Left ventricle myocardium inferior (tissue), 1 donor: ENCODE results near the gene TRIO. TPM values are rescaled to one million over a fixed set of nuclear protein-coding genes. Genes with fewer than 3 reads are reported as not detected.

Experiments used
- DNase-seq: peaks from one replicate; pipeline ENCODE4 v3.0.0-alpha.2; 2020
- H3K27ac ChIP-seq: fragments of 200-600 bp; replicated peaks from 2 replicates; pipeline ENCODE4 v1.8.0; 2021
- H3K27me3 ChIP-seq: fragments of 200-600 bp; 2 replicates; pipeline ENCODE4 v1.8.0; 2021; ENCODE audit warnings: low read depth
- H3K36me3 ChIP-seq: fragments of 200-600 bp; 2 replicates; pipeline ENCODE4 v1.8.0; 2021
- H3K4me1 ChIP-seq: fragments of 200-600 bp; 2 replicates; pipeline ENCODE4 v1.8.0; 2021
- H3K4me3 ChIP-seq: fragments of 200-600 bp; 2 replicates; pipeline ENCODE4 v1.8.0; 2021; ENCODE audit warnings: mild to moderate bottlenecking, moderate library complexity
- H3K9me3 ChIP-seq: fragments of 200-600 bp; replicated peaks from 2 replicates; pipeline ENCODE4 v1.8.0; 2021
- intact Hi-C: fragments of 100-400 bp; cut with micrococcal nuclease; formaldehyde crosslinking; loops from one replicate; pipeline ENCODE4 v1.11.0; 2022
- total RNA-seq: library from RNA; stranded (reverse); fragmentation: NEBNext Ultra II Directional; extraction: Animal tissue kit (Norgen Biotek cat#: 25700); gene quantifications from one replicate; pipeline ENCODE4 v1.2.1, GENCODE V29; 2021
- TF ChIP-seq, protein P1 (sequence below): fragments of 200-600 bp; IDR thresholded peaks from 2 replicates; pipeline ENCODE4 v1.8.0; 2021; ENCODE audit warnings: antibody characterized with exemption, mild to moderate bottlenecking, borderline replicate concordance
- donor health status: DM: no; HTN: yes; CAD: no; lungs with severe emphysema.

TRIO gene
- total RNA-seq, 1 donor from 2014 or later: 52.8 TPM

- Histone ChIP-seq H3K27me3 (no peaks in the 10 kb centered on the region), H3K4me3 (no peak overlapping the region), H3K9me3 (no peaks in the 10 kb centered on the region), H3K36me3 (no peaks in the 10 kb centered on the region), H3K4me1 (peaks cover 84% of the 10 kb centered on the region), H3K27ac (no peak overlapping the region)
- intact Hi-C loops: no loop called here
- DNase-seq: no peak
- TF ChIP-seq, protein P1, sequence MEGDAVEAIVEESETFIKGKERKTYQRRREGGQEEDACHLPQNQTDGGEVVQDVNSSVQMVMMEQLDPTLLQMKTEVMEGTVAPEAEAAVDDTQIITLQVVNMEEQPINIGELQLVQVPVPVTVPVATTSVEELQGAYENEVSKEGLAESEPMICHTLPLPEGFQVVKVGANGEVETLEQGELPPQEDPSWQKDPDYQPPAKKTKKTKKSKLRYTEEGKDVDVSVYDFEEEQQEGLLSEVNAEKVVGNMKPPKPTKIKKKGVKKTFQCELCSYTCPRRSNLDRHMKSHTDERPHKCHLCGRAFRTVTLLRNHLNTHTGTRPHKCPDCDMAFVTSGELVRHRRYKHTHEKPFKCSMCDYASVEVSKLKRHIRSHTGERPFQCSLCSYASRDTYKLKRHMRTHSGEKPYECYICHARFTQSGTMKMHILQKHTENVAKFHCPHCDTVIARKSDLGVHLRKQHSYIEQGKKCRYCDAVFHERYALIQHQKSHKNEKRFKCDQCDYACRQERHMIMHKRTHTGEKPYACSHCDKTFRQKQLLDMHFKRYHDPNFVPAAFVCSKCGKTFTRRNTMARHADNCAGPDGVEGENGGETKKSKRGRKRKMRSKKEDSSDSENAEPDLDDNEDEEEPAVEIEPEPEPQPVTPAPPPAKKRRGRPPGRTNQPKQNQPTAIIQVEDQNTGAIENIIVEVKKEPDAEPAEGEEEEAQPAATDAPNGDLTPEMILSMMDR: no peak
Observed at GRCh38 chr5:14215901-14216300, 72.8 kb downstream of the TRIO start.

DNA sequence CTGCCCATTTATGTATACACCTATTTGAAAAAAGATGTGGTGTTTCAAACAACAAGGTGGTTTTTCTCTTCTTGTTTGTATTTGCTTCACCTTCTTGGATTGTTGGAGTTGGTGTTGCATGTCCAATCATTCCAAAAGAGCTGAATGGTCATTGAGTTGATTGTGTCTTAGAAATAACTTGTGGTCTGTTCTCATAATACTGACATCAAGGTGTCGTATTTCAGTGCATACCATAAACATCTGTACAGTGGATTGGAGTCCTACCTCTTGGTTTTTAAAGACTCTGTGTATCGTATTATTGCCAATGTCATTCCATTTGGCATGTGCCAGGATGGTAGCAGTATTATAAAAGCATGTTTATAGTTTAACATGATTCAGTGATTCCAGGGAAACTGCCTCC, 73.2 kb downstream of the TRIO start:
- intact Hi-C loops: no loop called here
- H3K9me3 ChIP-seq: no peaks in the 10 kb centered on the region
- H3K36me3 ChIP-seq: no peaks in the 10 kb centered on the region
- TF ChIP-seq, protein P1: no peak
- no peak overlapping the region for H3K4me3 ChIP-seq
- peak overlapping the region; percentile 1 for H3K27ac ChIP-seq
- no peak for DNase-seq
- no peaks in the 10 kb centered on the region for H3K27me3 ChIP-seq
- H3K4me1 ChIP-seq: peaks cover 84% of the 10 kb centered on the region

DNA sequence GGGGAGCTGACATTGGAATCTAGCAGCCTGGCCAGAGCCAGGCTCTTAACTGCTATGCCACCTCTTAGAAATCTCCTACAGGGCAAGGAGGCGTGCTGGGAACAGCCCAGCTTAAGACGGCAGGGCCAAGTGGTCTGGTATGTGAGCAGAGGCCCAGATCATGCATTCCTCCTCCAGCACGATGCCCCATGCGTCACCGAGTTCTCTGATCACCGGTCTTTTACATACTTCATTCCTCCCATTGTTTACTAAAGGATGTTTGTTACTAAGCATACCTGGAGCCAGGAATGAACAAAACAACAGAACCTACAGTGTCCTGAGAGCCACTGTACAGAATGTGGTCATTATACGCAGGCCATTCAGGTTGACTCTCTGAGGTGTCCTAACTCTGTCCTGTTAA, 73.8 kb downstream of the TRIO start:
- Histone ChIP-seq H3K27ac (peak overlapping the region; percentile 20), H3K36me3 (no peaks in the 10 kb centered on the region), H3K9me3 (no peaks in the 10 kb centered on the region), H3K27me3 (no peaks in the 10 kb centered on the region), H3K4me1 (peaks cover 83% of the 10 kb centered on the region), H3K4me3 (no peak overlapping the region)
- TF ChIP-seq, protein P1: no peak
- no peak for DNase-seq
- intact Hi-C loops: no loop called here

GRCh38 chr5:14217587-14217986, 74.4 kb downstream of the TRIO start:
- intact Hi-C loops: no loop called here
- Histone ChIP-seq H3K27me3 (no peaks in the 10 kb centered on the region), H3K9me3 (no peaks in the 10 kb centered on the region), H3K4me1 (peaks cover 78% of the 10 kb centered on the region), H3K4me3 (no peak overlapping the region), H3K36me3 (no peaks in the 10 kb centered on the region), H3K27ac (peak overlapping the region; percentile 20)
- DNase-seq: peak; percentile 32
- TF ChIP-seq, protein P1: no peak

DNA sequence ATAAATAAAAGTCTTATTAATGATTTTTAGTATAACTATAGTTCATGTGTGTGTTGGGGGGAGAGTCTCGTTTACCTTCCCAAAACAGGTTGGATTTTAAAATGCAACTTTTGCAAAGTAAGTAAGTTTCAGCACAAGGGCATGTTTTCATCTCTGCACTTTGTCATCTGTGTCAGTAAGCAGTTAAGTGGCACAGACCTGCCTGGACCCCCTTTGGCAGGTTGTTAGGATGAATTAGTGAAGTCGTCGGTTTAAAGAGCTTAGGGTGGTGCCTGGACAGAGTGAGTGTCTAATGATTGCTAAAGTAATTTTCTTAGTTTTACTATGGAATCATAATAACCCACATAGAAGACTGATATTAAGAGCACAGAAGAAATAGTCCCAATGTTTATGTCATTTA, 74.9 kb downstream of the TRIO start:
- TF ChIP-seq, protein P1: no peak
- Histone ChIP-seq H3K27ac (peak overlapping the region; percentile 54), H3K36me3 (no peaks in the 10 kb centered on the region), H3K4me3 (no peak overlapping the region), H3K27me3 (no peaks in the 10 kb centered on the region), H3K4me1 (peaks cover 78% of the 10 kb centered on the region), H3K9me3 (no peaks in the 10 kb centered on the region)
- intact Hi-C loops: no loop called here
- DNase-seq: no peak

DNA sequence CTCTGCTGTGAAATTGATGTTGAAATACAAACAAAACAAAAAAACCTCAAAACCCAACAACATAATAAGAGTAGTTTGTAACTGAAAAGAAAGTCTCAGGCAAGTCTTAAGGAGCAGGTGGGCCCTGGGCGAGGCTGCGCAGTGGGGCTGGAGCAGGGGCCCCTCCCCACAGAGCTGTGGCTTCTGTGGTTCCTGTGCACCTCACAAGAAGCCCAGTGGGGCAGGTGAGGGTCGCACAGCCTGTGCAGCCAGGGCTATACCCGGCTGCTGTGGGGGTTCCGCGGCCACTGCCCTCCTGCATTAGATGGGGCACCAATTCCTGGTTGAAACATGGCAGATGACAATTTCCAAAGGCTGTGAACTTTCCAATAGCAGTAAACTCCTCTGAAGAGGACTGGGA, 75.3 kb downstream of the TRIO start:
- no peak overlapping the region for H3K4me3 ChIP-seq
- DNase-seq: no peak
- TF ChIP-seq, protein P1: no peak
- peaks cover 78% of the 10 kb centered on the region for H3K4me1 ChIP-seq
- intact Hi-C loops: no loop called here
- no peaks in the 10 kb centered on the region for H3K9me3 ChIP-seq
- H3K27ac ChIP-seq: peak overlapping the region; percentile 54
- no peaks in the 10 kb centered on the region for H3K36me3 ChIP-seq
- H3K27me3 ChIP-seq: no peaks in the 10 kb centered on the region
